Right forelimb (tissue), 1 donor: ENCODE results near the gene TBC1D13.
A peak's percentile ranks its signal among the peaks of the same experiment; 100 is the strongest.
"Not testable (repeated sequence)": the region's sequence is repeated elsewhere in the genome, so short reads cannot be mapped to it uniquely, and the experiment has no call there.

Source experiments
- DNase-seq: peaks from one replicate; pipeline ENCODE4 v3.0.0-alpha.2; 2018

Gene TBC1D13

GRCh38 chr9:128821584-128822406 lies 34.7 kb downstream of the TBC1D13 start:
- DNase-seq: no peak

- DNase-seq: no peak
These were observed 35.5 kb downstream of the TBC1D13 start for GRCh38 chr9:128822407-128823042.

GRCh38 chr9:128823362-128823902 lies 36.4 kb downstream of the TBC1D13 start:
- DNase-seq: no peak

- no peak for DNase-seq
These were observed 36.9 kb downstream of the TBC1D13 start for GRCh38 chr9:128823903-128824406.

GRCh38 chr9:128824911-128825310 lies 37.9 kb downstream of the TBC1D13 start:
- no peak for DNase-seq

GRCh38 chr9:128825923-128826700 lies 39.1 kb downstream of the TBC1D13 start:
- DNase-seq: no peak

- DNase-seq: no peak
These were observed 41.2 kb downstream of the TBC1D13 start for GRCh38 chr9:128828267-128828666.

- DNase-seq: no peak
These were observed 41.8 kb downstream of the TBC1D13 start for GRCh38 chr9:128828719-128829452.

GRCh38 chr9:128829477-128830251 lies 42.6 kb downstream of the TBC1D13 start, which contains the start of gene SPOUT1:
SPOUT1 (minus strand) TSS chr9:128829794; CDS start chr9:128829780, 14 bp downstream.
- peak; percentile 95 for DNase-seq

- DNase-seq: no peak
These were observed 46.6 kb downstream of the TBC1D13 start for GRCh38 chr9:128833696-128834095.

GRCh38 chr9:128835246-128836210 lies 48.5 kb downstream of the TBC1D13 start:
- DNase-seq: no peak

- DNase-seq: no peak
These were observed 49.6 kb downstream of the TBC1D13 start for GRCh38 chr9:128836509-128837145.

- no peak for DNase-seq
These were observed 51.3 kb downstream of the TBC1D13 start for GRCh38 chr9:128838338-128838737.

- DNase-seq: no peak
These were observed 53.5 kb downstream of the TBC1D13 start for GRCh38 chr9:128840524-128840923.

- no peak for DNase-seq
These were observed 54.8 kb downstream of the TBC1D13 start for GRCh38 chr9:128841694-128842492.

GRCh38 chr9:128843171-128843570 lies 56.1 kb downstream of the TBC1D13 start:
- not testable (repeated sequence) for DNase-seq

- DNase-seq: no peak
These were observed 58.3 kb downstream of the TBC1D13 start for GRCh38 chr9:128845186-128845931.

- DNase-seq: no peak
These were observed 59.6 kb downstream of the TBC1D13 start for GRCh38 chr9:128846680-128847030.
